ENCODE data around the gene HDHD2.

The HDHD2 gene

DNA sequence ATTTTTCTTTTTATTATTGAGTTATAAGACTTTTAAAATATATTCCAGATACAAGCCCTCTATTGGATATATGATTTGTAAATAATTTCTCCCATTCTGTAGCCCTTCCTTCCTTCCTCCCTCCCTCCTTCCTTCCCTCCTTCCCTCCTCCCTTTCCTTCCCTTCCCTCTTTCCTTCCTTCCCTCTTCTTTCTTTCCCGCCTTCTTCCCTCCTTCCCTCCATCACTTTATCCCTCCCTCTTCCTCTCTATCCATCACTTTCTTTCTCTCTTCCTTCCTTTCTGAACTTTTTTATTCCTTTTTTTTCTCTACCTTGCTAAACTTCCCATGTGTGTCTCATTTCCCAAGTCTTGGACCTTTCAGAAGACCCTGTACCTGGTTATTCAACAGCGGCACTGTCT, 69.4 kb downstream of the HDHD2 start:
- no peak overlapping the region for H3K4me3 ChIP-seq (ENCODE audit: low read depth, low read length)
- in situ Hi-C loops (cut with HindIII; ENCODE audit: low sequenced_read_pairs): no loop called here
- TF ChIP-seq, protein P1, sequence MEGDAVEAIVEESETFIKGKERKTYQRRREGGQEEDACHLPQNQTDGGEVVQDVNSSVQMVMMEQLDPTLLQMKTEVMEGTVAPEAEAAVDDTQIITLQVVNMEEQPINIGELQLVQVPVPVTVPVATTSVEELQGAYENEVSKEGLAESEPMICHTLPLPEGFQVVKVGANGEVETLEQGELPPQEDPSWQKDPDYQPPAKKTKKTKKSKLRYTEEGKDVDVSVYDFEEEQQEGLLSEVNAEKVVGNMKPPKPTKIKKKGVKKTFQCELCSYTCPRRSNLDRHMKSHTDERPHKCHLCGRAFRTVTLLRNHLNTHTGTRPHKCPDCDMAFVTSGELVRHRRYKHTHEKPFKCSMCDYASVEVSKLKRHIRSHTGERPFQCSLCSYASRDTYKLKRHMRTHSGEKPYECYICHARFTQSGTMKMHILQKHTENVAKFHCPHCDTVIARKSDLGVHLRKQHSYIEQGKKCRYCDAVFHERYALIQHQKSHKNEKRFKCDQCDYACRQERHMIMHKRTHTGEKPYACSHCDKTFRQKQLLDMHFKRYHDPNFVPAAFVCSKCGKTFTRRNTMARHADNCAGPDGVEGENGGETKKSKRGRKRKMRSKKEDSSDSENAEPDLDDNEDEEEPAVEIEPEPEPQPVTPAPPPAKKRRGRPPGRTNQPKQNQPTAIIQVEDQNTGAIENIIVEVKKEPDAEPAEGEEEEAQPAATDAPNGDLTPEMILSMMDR (IDR thresholded peaks at IDR 0.05; ENCODE audit: low read depth, low read length): no peak
- no peak for DNase-seq (ENCODE audit: low read depth, low spot score)

- in situ Hi-C loops (cut with HindIII; ENCODE audit: low sequenced_read_pairs): no loop called here
- TF ChIP-seq, protein P1 (IDR thresholded peaks at IDR 0.05; ENCODE audit: low read depth, low read length): no peak
- no peak overlapping the region for H3K4me3 ChIP-seq (ENCODE audit: low read depth, low read length)
- DNase-seq (ENCODE audit: low read depth, low spot score): no peak
Observed at GRCh38 chr18:47077111-47077510, 73.2 kb downstream of the HDHD2 start.

- DNase-seq (ENCODE audit: low read depth, low spot score): peak; percentile 8
- TF ChIP-seq, protein P1 (IDR thresholded peaks at IDR 0.05; ENCODE audit: low read depth, low read length): no peak
- in situ Hi-C loops (cut with HindIII; ENCODE audit: low sequenced_read_pairs): no loop called here
- H3K4me3 ChIP-seq (ENCODE audit: low read depth, low read length): no peak overlapping the region
Observed at GRCh38 chr18:47075098-47075883, 75.0 kb downstream of the HDHD2 start.

GRCh38 chr18:47067648-47068047, 82.7 kb downstream of the HDHD2 start:
- in situ Hi-C loops (cut with HindIII; ENCODE audit: low sequenced_read_pairs): no loop called here
- TF ChIP-seq, protein P1 (IDR thresholded peaks at IDR 0.05; ENCODE audit: low read depth, low read length): no peak
- no peak for DNase-seq (ENCODE audit: low read depth, low spot score)
- H3K4me3 ChIP-seq (ENCODE audit: low read depth, low read length): no peak overlapping the region

DNA sequence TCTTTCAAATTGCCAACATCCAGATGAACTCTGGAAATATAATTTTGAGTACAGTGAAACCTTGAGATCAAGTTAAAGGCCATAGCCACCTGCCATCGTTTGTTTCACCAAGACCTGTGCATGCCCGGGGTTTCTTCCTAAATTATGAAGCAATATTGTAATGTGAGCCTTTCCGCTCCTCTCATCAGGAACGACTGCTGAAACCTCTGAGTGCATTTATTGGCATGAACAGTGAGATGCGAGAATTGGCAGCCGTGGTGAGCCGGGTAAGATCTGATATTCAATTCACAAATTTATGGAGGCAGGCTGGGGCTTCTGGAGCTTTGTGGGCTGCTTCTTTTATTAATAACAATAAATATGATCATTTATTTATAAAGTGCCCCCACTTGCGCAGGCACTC, 87.2 kb downstream of the HDHD2 start:
- TF ChIP-seq, protein P1 (IDR thresholded peaks at IDR 0.05; ENCODE audit: low read depth, low read length): no peak
- no peak for DNase-seq (ENCODE audit: low read depth, low spot score)
- H3K4me3 ChIP-seq (ENCODE audit: low read depth, low read length): no peak overlapping the region
- in situ Hi-C loops (cut with HindIII; ENCODE audit: low sequenced_read_pairs): no loop called here

GRCh38 chr18:47062471-47062870, 87.8 kb downstream of the HDHD2 start:
- in situ Hi-C loops (cut with HindIII; ENCODE audit: low sequenced_read_pairs): no loop called here
- DNase-seq (ENCODE audit: low read depth, low spot score): no peak
- TF ChIP-seq, protein P1 (IDR thresholded peaks at IDR 0.05; ENCODE audit: low read depth, low read length): no peak
- H3K4me3 ChIP-seq (ENCODE audit: low read depth, low read length): no peak overlapping the region
